ENCODE measurements around the gene EEF1AKMT4.

DNA sequence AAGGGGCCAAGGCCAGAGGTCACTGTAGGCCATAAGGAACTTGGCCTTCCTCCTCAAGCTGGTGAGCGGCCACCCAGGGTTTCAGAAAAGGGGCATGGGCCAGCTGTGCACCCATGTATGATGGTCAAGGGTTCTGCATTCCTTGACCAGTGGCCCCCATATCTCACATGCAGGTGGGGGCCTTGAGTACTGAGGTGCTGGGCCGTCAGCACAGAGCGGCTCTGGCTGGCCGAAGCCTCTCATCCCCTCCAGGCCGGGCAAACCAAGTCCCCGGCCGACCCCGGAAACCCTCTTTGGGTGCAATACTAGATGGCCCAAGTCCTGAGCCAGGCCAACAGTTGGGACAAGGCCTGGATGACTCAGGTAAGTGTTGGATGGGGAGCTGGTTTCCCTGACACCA lies 10.3 kb upstream of the EEF1AKMT4 start:
- TF ChIP-seq, protein P1, sequence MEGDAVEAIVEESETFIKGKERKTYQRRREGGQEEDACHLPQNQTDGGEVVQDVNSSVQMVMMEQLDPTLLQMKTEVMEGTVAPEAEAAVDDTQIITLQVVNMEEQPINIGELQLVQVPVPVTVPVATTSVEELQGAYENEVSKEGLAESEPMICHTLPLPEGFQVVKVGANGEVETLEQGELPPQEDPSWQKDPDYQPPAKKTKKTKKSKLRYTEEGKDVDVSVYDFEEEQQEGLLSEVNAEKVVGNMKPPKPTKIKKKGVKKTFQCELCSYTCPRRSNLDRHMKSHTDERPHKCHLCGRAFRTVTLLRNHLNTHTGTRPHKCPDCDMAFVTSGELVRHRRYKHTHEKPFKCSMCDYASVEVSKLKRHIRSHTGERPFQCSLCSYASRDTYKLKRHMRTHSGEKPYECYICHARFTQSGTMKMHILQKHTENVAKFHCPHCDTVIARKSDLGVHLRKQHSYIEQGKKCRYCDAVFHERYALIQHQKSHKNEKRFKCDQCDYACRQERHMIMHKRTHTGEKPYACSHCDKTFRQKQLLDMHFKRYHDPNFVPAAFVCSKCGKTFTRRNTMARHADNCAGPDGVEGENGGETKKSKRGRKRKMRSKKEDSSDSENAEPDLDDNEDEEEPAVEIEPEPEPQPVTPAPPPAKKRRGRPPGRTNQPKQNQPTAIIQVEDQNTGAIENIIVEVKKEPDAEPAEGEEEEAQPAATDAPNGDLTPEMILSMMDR (IDR thresholded peaks at IDR 0.05; ENCODE audit: low read length): no peak
- no peak for TF ChIP-seq EZH2phosphoT487 (IDR thresholded peaks at IDR 0.05; ENCODE audit: low read length)

Measured in MM.1S (cell line).